Endothelial cell of umbilical vein (primary cell): ENCODE results near the gene TLN1.

Experiments used
- CTCF ChIP-seq, 2 donors: IDR thresholded peaks; 1 replicate in 1 of 2; 2 replicates in 1 of 2; pipeline ENCODE4 v1.5.1; 2011; ENCODE audit warnings: low read length in 2 of 2, mild to moderate bottlenecking in 2 of 2, moderate library complexity in 2 of 2, control low read depth in 1 of 2, inconsistent platforms in 1 of 2, low read depth in 1 of 2; ENCODE audit not compliant: insufficient read depth in 1 of 2; ENCODE audit errors: extremely low read depth in 1 of 2
- EZH2 ChIP-seq: IDR thresholded peaks from 2 replicates; pipeline ENCODE4 v1.6.1; 2012; ENCODE audit warnings: borderline replicate concordance, low read depth, mild to moderate bottlenecking, moderate library complexity, low read length, inconsistent platforms; ENCODE audit not compliant: severe bottlenecking
- FOS ChIP-seq: IDR thresholded peaks from 2 replicates; pipeline ENCODE4 v1.6.1; 2011; ENCODE audit warnings: mild to moderate bottlenecking, low read length, moderate library complexity, borderline replicate concordance; ENCODE audit not compliant: insufficient read depth
- MYC ChIP-seq: IDR thresholded peaks from one replicate; pipeline ENCODE4 v1.6.1; 2011; ENCODE audit warnings: mild to moderate bottlenecking, low read depth, low read length

DNA sequence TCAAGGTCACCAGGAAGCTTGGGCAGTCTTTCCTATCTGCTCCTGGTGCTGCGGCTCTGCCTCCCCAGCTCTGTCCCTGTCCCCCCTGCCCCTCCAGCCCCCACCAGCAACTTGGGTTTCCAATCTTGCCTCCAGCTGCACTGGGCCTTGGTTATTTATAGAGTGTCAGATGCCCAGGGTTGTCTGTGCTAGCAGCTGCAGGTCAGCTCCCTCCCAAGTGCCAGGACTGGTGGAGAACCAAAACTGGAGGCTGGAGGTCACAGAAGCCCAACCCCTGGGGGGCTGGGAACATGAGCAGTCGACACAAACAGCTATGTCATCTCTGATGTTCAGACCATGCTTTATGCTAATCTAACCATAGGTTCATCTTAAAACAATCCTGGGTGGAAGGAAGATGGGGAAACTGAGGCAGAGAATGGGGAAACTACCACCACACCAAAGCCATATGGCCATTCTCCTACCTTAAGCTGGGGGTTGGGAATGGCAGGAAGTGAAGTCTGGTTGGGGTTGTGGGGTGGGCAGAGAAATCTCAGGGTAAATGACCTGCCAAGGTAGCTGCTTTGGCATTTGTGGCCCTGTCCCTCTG is 43.9 kb downstream of the TLN1 start:
- TF ChIP-seq FOS: no peak
- no peak for TF ChIP-seq CTCF (IDR thresholded peaks at IDR 0.05; ENCODE audit: extremely low read depth in 1 of 2, insufficient read depth in 1 of 2, low read depth in 1 of 2, low read length in 2 of 2)
- no peak for TF ChIP-seq MYC
- no peak for TF ChIP-seq EZH2
